ENCODE results near the gene IPO4. TPM values are rescaled to one million over a fixed set of nuclear protein-coding genes. Genes with fewer than 3 reads are reported as not detected.

Gene IPO4
- total RNA-seq, 6 experiments from 2014 or later = 17.9 to 44.0 (median 23.0) TPM

GRCh38 chr14:24185026-24185425, 3.6 kb downstream of the IPO4 start:
- ATAC-seq (no peak), DNase-seq (peak in 1 of 3 donors; percentile 40)
- no peaks in the 10 kb centered on the region for H3K9me3 ChIP-seq
- peaks cover 0 to 46% (median 13%) of the 10 kb centered on the region in 4 donors for H3K36me3 ChIP-seq
- intact Hi-C loops (cut with DNase I) = no loop called here
- H3K27me3 ChIP-seq = no peaks in the 10 kb centered on the region
- no peak overlapping the region for H3K4me3 ChIP-seq
- no peak for TF ChIP-seq POLR2A (IDR thresholded peaks at IDR 0.05)
- no peak for TF ChIP-seq CTCF (IDR thresholded peaks at IDR 0.05)
- peaks cover 0 to 20% (median 8%) of the 10 kb centered on the region in 4 donors for H3K4me1 ChIP-seq
- WGBS (ENCODE audit: insufficient coverage, low coverage, low lambda C conversion rate, missing lambda C conversion rate) = 100% methylated on average over 4 of the region's 7 CpGs
- H3K27ac ChIP-seq = no peak overlapping the region

- peaks cover 0 to 27% (median 11%) of the 10 kb centered on the region in 4 donors for H3K4me1 ChIP-seq
- ATAC-seq (no peak), DNase-seq (peak in 1 of 3 donors; percentile 44)
- H3K27ac ChIP-seq = no peak overlapping the region
- H3K27me3 ChIP-seq = no peaks in the 10 kb centered on the region
- intact Hi-C loops (cut with DNase I) = no loop called here
- 83% methylated on average over 5 of the region's 19 CpGs for WGBS (ENCODE audit: insufficient coverage, low coverage, low lambda C conversion rate, missing lambda C conversion rate)
- no peak overlapping the region for H3K4me3 ChIP-seq
- TF ChIP-seq POLR2A (IDR thresholded peaks at IDR 0.05) (no peak), CTCF (IDR thresholded peaks at IDR 0.05) (no peak)
- H3K36me3 ChIP-seq = peaks cover 0 to 46% (median 16%) of the 10 kb centered on the region in 4 donors
- no peaks in the 10 kb centered on the region for H3K9me3 ChIP-seq
These were observed 4.3 kb downstream of the IPO4 start for GRCh38 chr14:24184104-24184970.

- Histone ChIP-seq H3K36me3 (peaks cover 0 to 46% (median 18%) of the 10 kb centered on the region in 4 donors), H3K27ac (no peak overlapping the region), H3K9me3 (no peaks in the 10 kb centered on the region), H3K4me3 (no peak overlapping the region), H3K4me1 (peaks cover 0 to 30% (median 15%) of the 10 kb centered on the region in 4 donors), H3K27me3 (no peaks in the 10 kb centered on the region)
- intact Hi-C loops (cut with DNase I) = no loop called here
- no peak for ATAC-seq
- DNase-seq = peak in 1 of 3 donors; percentile 44
- TF ChIP-seq CTCF (IDR thresholded peaks at IDR 0.05) (no peak), POLR2A (IDR thresholded peaks at IDR 0.05) (no peak)
- no CpG with 5 or more reads among the region's 15 CpGs for WGBS (ENCODE audit: insufficient coverage, low coverage, low lambda C conversion rate, missing lambda C conversion rate)
These were observed 5.6 kb downstream of the IPO4 start for GRCh38 chr14:24183014-24183481.

GRCh38 chr14:24182110-24182882, 6.3 kb downstream of the IPO4 start:
- intact Hi-C loops (cut with DNase I) = no loop called here
- H3K27me3 ChIP-seq = no peaks in the 10 kb centered on the region
- DNase-seq = no peak
- H3K4me3 ChIP-seq = no peak overlapping the region
- no peak overlapping the region for H3K27ac ChIP-seq
- peaks cover 0 to 46% (median 18%) of the 10 kb centered on the region in 4 donors for H3K36me3 ChIP-seq
- ATAC-seq = no peak
- no peaks in the 10 kb centered on the region for H3K9me3 ChIP-seq
- 80% methylated on average over 5 of the region's 14 CpGs for WGBS (ENCODE audit: insufficient coverage, low coverage, low lambda C conversion rate, missing lambda C conversion rate)
- no peak for TF ChIP-seq POLR2A (IDR thresholded peaks at IDR 0.05)
- no peak for TF ChIP-seq CTCF (IDR thresholded peaks at IDR 0.05)
- H3K4me1 ChIP-seq = peaks cover 0 to 23% (median 11%) of the 10 kb centered on the region in 4 donors

All from right lobe of liver (tissue), 6 donors.